Natural killer cell (primary cell): Measurements from ENCODE around the gene CTDSP1. TPM values are rescaled to one million over a fixed set of nuclear protein-coding genes. Genes with fewer than 3 reads are reported as not detected.

Experiments
- ATAC-seq, 3 donors: fragments of 150-1000 bp in 2 of 3; fragments of 200-7000 bp in 1 of 3; cut with Tn5 transposase; 1 replicate in 1 of 3; 2 replicates in 2 of 3; pipeline ENCODE4 v1.10.0; 2021; ENCODE audit warnings: mild to moderate bottlenecking in 2 of 3, moderate library complexity in 2 of 3
- DNase-seq, 2 donors: peaks; one replicate each; pipeline versions ENCODE4 v3.0.0 to v3.0.0-alpha.2; 2013 to 2021; ENCODE audit warnings: mixed read lengths in 1 of 2
- H3K27ac ChIP-seq: one replicate; pipeline ENCODE4 v1.5.1; 2013; ENCODE audit warnings: mild to moderate bottlenecking, low read length
- H3K27me3 ChIP-seq: one replicate; pipeline ENCODE4 v1.6.1; 2013; ENCODE audit warnings: low read length; ENCODE audit not compliant: control insufficient read depth, insufficient read depth
- H3K36me3 ChIP-seq: one replicate; pipeline ENCODE4 v1.6.1; 2013; ENCODE audit warnings: low read length; ENCODE audit not compliant: control insufficient read depth, insufficient read depth
- H3K4me1 ChIP-seq: one replicate; pipeline ENCODE4 v1.6.1; 2013; ENCODE audit warnings: low read length; ENCODE audit not compliant: control insufficient read depth, insufficient read depth
- H3K4me3 ChIP-seq: one replicate; pipeline ENCODE4 v1.5.1; 2013; ENCODE audit warnings: low read length
- H3K9me3 ChIP-seq: one replicate; pipeline ENCODE4 v1.6.1; 2013; ENCODE audit warnings: low read length; ENCODE audit not compliant: control insufficient read depth, insufficient read depth
- H3K27ac Mint-ChIP-seq, 2 donors: one replicate each; pipeline ENCODE4 v1.8.0; 2022; ENCODE audit warnings: mild to moderate bottlenecking in 2 of 2, mixed read lengths in 2 of 2, moderate library complexity in 1 of 2
- H3K27me3 Mint-ChIP-seq, 2 donors: one replicate each; pipeline ENCODE4 v1.8.0; 2022; ENCODE audit warnings: low read depth in 2 of 2, mixed read lengths in 2 of 2
- H3K36me3 Mint-ChIP-seq: one replicate; pipeline ENCODE4 v1.8.0; 2022; ENCODE audit warnings: mixed read lengths
- H3K4me1 Mint-ChIP-seq, 2 donors: one replicate each; pipeline ENCODE4 v1.8.0; 2022; ENCODE audit warnings: mixed read lengths in 2 of 2
- H3K4me3 Mint-ChIP-seq: one replicate; pipeline ENCODE4 v1.8.0; 2022; ENCODE audit warnings: mild to moderate bottlenecking, moderate library complexity, mixed read lengths
- H3K9me3 Mint-ChIP-seq, 2 donors: one replicate each; pipeline ENCODE4 v1.8.0; 2022; ENCODE audit warnings: mixed read lengths in 2 of 2
- WGBS: methylation state at CpG from one replicate; pipeline ENCODE4 v1.1.7; 2013; ENCODE audit warnings: missing lambda C conversion rate; ENCODE audit not compliant: insufficient coverage; 5-methylcytosine and 5-hydroxymethylcytosine counted together
- intact Hi-C: fragments of 100-400 bp; cut with micrococcal nuclease; formaldehyde crosslinking; loops from one replicate; pipeline ENCODE4 v1.14.2; 2022
- total RNA-seq, 4 donors: library from RNA; stranded (reverse); fragments of 120-200 nt in 1 of 4; gene quantifications; one replicate each; pipeline versions ENCODE4 v1.2.3 to v1.2.4, GENCODE V29; 2013 to 2022
- TF ChIP-seq, protein P1 (sequence below): fragments of 200-600 bp; IDR thresholded peaks from one replicate; pipeline ENCODE4 v1.8.0; 2022; ENCODE audit warnings: antibody characterized with exemption

Gene CTDSP1
- total RNA-seq, 3 donors from 2014 or later (not counting 1 experiment from before 2014, with no cell fraction given) = 223 to 273 (median 228) TPM

DNA sequence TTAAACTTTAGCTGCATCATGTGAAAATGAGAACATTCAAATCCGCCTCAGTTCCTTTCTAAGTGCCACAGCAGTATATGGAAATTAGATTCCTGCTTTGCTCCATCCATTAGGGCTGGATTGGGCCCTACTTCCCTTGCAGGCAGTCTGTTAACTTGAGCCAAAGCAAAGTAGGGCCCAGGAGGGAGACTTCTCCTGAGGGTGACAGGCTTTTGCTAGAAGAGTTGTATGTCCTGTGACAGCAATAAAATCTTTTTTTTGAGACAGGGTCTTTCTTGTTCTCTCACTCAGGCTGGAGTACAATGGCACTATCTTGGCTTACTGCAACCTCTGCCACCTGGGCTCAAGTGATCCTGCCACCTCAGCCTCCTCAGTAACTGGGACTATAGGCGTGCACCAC is 47.4 kb downstream of the CTDSP1 start:
- Histone ChIP-seq H3K27me3 (no peaks in the 10 kb centered on the region), H3K36me3 (peaks cover 7% of the 10 kb centered on the region), H3K4me1 (no peaks in the 10 kb centered on the region), H3K27ac (no peak overlapping the region), H3K9me3 (no peaks in the 10 kb centered on the region), H3K4me3 (no peak overlapping the region)
- DNase-seq = no peak
- H3K36me3 Mint-ChIP-seq = peaks cover 13% of the 10 kb centered on the region
- H3K9me3 Mint-ChIP-seq = no peaks in the 10 kb centered on the region
- TF ChIP-seq, protein P1, sequence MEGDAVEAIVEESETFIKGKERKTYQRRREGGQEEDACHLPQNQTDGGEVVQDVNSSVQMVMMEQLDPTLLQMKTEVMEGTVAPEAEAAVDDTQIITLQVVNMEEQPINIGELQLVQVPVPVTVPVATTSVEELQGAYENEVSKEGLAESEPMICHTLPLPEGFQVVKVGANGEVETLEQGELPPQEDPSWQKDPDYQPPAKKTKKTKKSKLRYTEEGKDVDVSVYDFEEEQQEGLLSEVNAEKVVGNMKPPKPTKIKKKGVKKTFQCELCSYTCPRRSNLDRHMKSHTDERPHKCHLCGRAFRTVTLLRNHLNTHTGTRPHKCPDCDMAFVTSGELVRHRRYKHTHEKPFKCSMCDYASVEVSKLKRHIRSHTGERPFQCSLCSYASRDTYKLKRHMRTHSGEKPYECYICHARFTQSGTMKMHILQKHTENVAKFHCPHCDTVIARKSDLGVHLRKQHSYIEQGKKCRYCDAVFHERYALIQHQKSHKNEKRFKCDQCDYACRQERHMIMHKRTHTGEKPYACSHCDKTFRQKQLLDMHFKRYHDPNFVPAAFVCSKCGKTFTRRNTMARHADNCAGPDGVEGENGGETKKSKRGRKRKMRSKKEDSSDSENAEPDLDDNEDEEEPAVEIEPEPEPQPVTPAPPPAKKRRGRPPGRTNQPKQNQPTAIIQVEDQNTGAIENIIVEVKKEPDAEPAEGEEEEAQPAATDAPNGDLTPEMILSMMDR = no peak
- H3K27ac Mint-ChIP-seq = no peak overlapping the region
- H3K4me1 Mint-ChIP-seq = peaks cover 4 to 6% of the 10 kb centered on the region in 2 donors
- ATAC-seq = no peak
- H3K27me3 Mint-ChIP-seq = no peaks in the 10 kb centered on the region
- WGBS = 98% methylated on average over 2 of the region's 2 CpGs
- intact Hi-C loops = no loop called here
- H3K4me3 Mint-ChIP-seq = no peak overlapping the region

DNA sequence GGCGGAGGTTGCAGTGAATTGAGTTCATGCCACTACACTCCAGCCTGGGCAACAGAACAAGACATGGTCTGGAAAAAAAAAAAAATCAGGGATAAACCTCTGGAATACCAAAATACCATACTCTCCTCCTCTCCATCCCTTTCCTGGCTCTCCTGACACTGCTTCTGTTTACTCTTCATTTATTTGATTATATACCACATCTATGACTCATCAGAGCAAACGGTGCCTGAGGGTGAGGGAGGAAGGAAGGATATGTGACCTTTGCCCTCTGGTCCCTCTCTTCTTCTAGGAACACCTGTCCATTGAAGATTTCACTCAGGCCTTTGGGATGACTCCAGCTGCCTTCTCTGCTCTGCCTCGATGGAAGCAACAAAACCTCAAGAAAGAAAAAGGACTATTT is 49.3 kb downstream of the CTDSP1 start:
- H3K4me1 ChIP-seq = no peaks in the 10 kb centered on the region
- Mint-ChIP-seq H3K4me3 (no peak overlapping the region), H3K9me3 (no peaks in the 10 kb centered on the region), H3K27me3 (no peaks in the 10 kb centered on the region), H3K27ac (no peak overlapping the region), H3K4me1 (peaks cover 0 to 6% of the 10 kb centered on the region in 2 donors), H3K36me3 (peaks cover 16% of the 10 kb centered on the region)
- intact Hi-C loops = no loop called here
- no peak overlapping the region for H3K4me3 ChIP-seq
- H3K27me3 ChIP-seq = no peaks in the 10 kb centered on the region
- no peaks in the 10 kb centered on the region for H3K9me3 ChIP-seq
- TF ChIP-seq, protein P1 = no peak
- H3K36me3 ChIP-seq = peaks cover 20% of the 10 kb centered on the region
- no peak for ATAC-seq
- 89% methylated on average over 2 of the region's 3 CpGs for WGBS
- H3K27ac ChIP-seq = no peak overlapping the region
- no peak for DNase-seq

DNA sequence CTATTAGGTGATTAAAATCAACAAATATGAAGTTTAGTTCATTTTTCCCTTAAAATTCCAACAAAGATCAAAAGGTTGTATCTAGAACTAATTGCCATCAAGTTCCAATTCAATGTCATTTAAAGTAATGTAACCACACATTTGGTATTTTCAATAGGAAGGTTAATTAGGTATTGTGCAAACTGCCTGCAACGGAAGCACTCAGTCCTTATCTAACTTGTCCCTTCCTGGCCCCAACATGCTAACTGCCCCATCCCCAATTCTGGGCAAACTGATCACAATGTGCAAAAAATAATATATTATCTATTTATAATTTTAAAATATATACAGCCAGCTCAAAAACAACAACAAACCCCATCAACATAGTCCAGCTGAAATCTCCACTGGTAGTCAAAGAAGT is 52.4 kb downstream of the CTDSP1 start:
- Histone ChIP-seq H3K4me3 (no peak overlapping the region), H3K27ac (no peak overlapping the region), H3K36me3 (peaks cover 43% of the 10 kb centered on the region), H3K9me3 (no peaks in the 10 kb centered on the region), H3K4me1 (no peaks in the 10 kb centered on the region), H3K27me3 (no peaks in the 10 kb centered on the region)
- Mint-ChIP-seq H3K9me3 (peaks cover 0 to 2% of the 10 kb centered on the region in 2 donors), H3K36me3 (peaks cover 32% of the 10 kb centered on the region), H3K27me3 (no peaks in the 10 kb centered on the region), H3K4me3 (no peak overlapping the region), H3K4me1 (peaks cover 0 to 6% of the 10 kb centered on the region in 2 donors), H3K27ac (no peak overlapping the region)
- WGBS = 100% methylated on average over 1 of the region's 1 CpG
- ATAC-seq (no peak), DNase-seq (no peak)
- intact Hi-C loops = no loop called here
- TF ChIP-seq, protein P1 = no peak

Other genes starting within 250 kb of the CTDSP1 start
- gene CXCR1, start 232.9 kb upstream of the CTDSP1 start, total RNA-seq = 10 to 100 TPM in 2 of 3 donors, 1 to 10 TPM in 1; 9.1 to 19.2 (median 10.6) TPM
- 100 to 1,000 TPM; 824 to 880 (median 830) TPM for gene ARPC2, start 182.7 kb upstream of the CTDSP1 start, total RNA-seq
- 1 to 10 TPM; 1.4 to 3.3 (median 2.6) TPM for gene GPBAR1, start 138.9 kb upstream of the CTDSP1 start, total RNA-seq
- 10 to 100 TPM; 52.5 to 61.6 (median 60.0) TPM for gene AAMP, start 129.7 kb upstream of the CTDSP1 start, total RNA-seq
- gene PNKD, start 129.3 kb upstream of the CTDSP1 start, total RNA-seq = 10 to 100 TPM; 18.8 to 21.3 (median 18.9) TPM
- 100 to 1,000 TPM in 1 of 3 donors, 10 to 100 TPM in 2; 84.9 to 107 (median 95.1) TPM for gene TMBIM1, start 107.4 kb upstream of the CTDSP1 start, total RNA-seq
- gene CATIP, start 43.0 kb upstream of the CTDSP1 start, total RNA-seq = under 1 TPM in 1 of 3 donors, not detected in 2; 0.26 TPM
- 10 to 100 TPM; 17.9 to 53.5 (median 35.5) TPM for gene SLC11A1, start 17.6 kb upstream of the CTDSP1 start, total RNA-seq
- 1 to 10 TPM; 1.5 to 1.8 (median 1.6) TPM for gene VIL1, start 19.3 kb downstream of the CTDSP1 start, total RNA-seq
- gene USP37, start 168.5 kb downstream of the CTDSP1 start, total RNA-seq = 10 to 100 TPM; 18.3 to 26.2 (median 21.6) TPM
- 10 to 100 TPM; 61.4 to 66.7 (median 66.3) TPM for gene CNOT9, start 169.0 kb downstream of the CTDSP1 start, total RNA-seq
- gene PLCD4, start 208.0 kb downstream of the CTDSP1 start, total RNA-seq = under 1 TPM; 0.43 to 0.83 (median 0.54) TPM